ENCODE data around the gene SERPINA3. TPM values are rescaled to one million over a fixed set of nuclear protein-coding genes. Genes with fewer than 3 reads are reported as not detected.

Gene SERPINA3
- total RNA-seq, 1 donor from 2014 or later = not detected

DNA sequence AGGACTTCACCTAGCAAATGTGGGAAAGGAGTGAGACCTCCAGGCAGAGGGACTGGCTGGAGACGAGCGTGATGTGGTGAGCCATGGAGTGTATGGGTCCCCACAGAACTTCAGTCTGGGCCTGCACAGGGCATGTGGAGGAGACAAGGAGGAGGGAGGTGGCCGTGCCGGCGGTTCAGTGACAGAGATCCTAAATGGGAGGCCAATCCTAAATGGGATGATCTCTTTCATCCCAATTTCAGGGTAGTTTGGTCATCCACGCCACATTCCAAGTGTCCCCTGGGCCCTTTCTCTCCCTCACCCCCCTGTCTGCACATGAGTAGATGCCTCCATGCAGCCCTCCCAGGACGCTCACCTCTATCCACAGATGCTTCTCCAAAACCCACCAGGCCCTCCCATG lies 17.8 kb upstream of the SERPINA3 start:
- no peaks in the 10 kb centered on the region for H3K79me2 ChIP-seq (ENCODE audit: low read depth)
- Mint-ChIP-seq H3K4me3 (no peak overlapping the region), H3K27me3 (ENCODE audit: insufficient read depth, low read depth) (peaks cover 3% of the 10 kb centered on the region), H3K9me3 (peaks cover 5% of the 10 kb centered on the region), H3K36me3 (peaks cover 2% of the 10 kb centered on the region), H3K27ac (peak overlapping the region; percentile 64), H3K4me1 (peaks cover 34% of the 10 kb centered on the region)
- no peaks in the 10 kb centered on the region for H3K36me3 ChIP-seq
- H3K27ac ChIP-seq = no peak overlapping the region
- no peaks in the 10 kb centered on the region for H3F3A ChIP-seq (ENCODE audit: low read depth)
- no peaks in the 10 kb centered on the region for H3K4me1 ChIP-seq
- H3K27me3 ChIP-seq = no peaks in the 10 kb centered on the region
- DNase-seq (ENCODE audit: low spot score) = no peak
- H2AFZ ChIP-seq (replicated peaks) = no peak overlapping the region
- TF ChIP-seq, protein P1, sequence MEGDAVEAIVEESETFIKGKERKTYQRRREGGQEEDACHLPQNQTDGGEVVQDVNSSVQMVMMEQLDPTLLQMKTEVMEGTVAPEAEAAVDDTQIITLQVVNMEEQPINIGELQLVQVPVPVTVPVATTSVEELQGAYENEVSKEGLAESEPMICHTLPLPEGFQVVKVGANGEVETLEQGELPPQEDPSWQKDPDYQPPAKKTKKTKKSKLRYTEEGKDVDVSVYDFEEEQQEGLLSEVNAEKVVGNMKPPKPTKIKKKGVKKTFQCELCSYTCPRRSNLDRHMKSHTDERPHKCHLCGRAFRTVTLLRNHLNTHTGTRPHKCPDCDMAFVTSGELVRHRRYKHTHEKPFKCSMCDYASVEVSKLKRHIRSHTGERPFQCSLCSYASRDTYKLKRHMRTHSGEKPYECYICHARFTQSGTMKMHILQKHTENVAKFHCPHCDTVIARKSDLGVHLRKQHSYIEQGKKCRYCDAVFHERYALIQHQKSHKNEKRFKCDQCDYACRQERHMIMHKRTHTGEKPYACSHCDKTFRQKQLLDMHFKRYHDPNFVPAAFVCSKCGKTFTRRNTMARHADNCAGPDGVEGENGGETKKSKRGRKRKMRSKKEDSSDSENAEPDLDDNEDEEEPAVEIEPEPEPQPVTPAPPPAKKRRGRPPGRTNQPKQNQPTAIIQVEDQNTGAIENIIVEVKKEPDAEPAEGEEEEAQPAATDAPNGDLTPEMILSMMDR (IDR thresholded peaks at IDR 0.05) = no peak
- TF ChIP-seq EZH2phosphoT487 (IDR thresholded peaks at IDR 0.05) (no peak), EZH2 (IDR thresholded peaks at IDR 0.05) (no peak)
- H3K4me3 ChIP-seq = no peak overlapping the region
- no peaks in the 10 kb centered on the region for H3K9me3 ChIP-seq (ENCODE audit: low read depth)
- no peaks in the 10 kb centered on the region for H4K20me1 ChIP-seq (ENCODE audit: low read depth)
- no peak overlapping the region for H3K4me2 ChIP-seq
- H3K9ac ChIP-seq = no peak overlapping the region

DNA sequence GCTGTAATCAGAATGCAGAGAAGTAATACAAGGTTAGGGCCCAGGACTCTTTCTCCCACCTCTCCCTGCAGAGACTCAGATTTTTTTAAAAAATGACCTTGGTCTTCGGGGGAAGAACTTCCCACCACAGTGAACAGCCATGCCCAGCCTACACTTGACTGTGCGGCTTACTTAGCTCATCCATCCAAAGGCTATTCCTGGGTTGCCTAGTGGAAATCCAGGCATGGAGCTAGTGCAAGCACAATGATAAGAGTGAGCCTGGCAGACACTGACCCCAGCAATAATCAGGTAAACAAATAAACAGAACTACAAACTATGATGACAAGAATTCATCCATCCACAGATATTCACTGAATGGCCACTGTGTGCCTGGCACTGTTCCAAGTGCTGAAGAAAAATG lies 16.3 kb upstream of the SERPINA3 start:
- TF ChIP-seq EZH2phosphoT487 (IDR thresholded peaks at IDR 0.05) = no peak
- TF ChIP-seq EZH2 (IDR thresholded peaks at IDR 0.05) = no peak
- TF ChIP-seq, protein P1 (IDR thresholded peaks at IDR 0.05) = no peak
- no peak for DNase-seq (ENCODE audit: low spot score)
- Histone ChIP-seq H2AFZ (replicated peaks) (no peak overlapping the region), H3K4me3 (no peak overlapping the region), H3K36me3 (no peaks in the 10 kb centered on the region), H3K9me3 (ENCODE audit: low read depth) (no peaks in the 10 kb centered on the region), H3K27me3 (no peaks in the 10 kb centered on the region), H3K4me1 (no peaks in the 10 kb centered on the region), H3K9ac (no peak overlapping the region), H3F3A (ENCODE audit: low read depth) (no peaks in the 10 kb centered on the region), H4K20me1 (ENCODE audit: low read depth) (no peaks in the 10 kb centered on the region), H3K4me2 (no peak overlapping the region), H3K79me2 (ENCODE audit: low read depth) (no peaks in the 10 kb centered on the region), H3K27ac (no peak overlapping the region)
- Mint-ChIP-seq H3K4me3 (no peak overlapping the region), H3K36me3 (no peaks in the 10 kb centered on the region), H3K27me3 (ENCODE audit: insufficient read depth, low read depth) (peaks cover 3% of the 10 kb centered on the region), H3K4me1 (peaks cover 37% of the 10 kb centered on the region), H3K27ac (no peak overlapping the region), H3K9me3 (peaks cover 1% of the 10 kb centered on the region)

DNA sequence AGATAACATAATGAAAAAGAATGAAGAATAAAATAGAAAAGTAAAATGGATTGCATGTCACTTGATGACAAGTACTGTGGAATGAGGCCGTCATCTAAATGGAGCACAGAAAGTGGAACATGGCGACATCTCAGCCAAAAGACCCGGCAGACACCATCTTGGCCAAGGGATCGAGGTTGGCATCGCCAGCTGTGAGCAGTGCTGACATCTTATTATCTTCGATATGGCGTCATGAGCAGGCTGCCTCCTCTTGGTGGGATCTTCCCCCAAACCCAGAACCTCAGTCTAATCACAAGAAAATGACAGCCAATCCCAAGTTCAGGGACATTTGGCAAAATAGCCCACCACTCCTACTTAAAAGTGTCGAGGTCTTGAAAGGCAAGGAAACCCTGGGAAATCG lies 15.8 kb upstream of the SERPINA3 start:
- Histone ChIP-seq H3K36me3 (no peaks in the 10 kb centered on the region), H3K4me2 (no peak overlapping the region), H3K27ac (no peak overlapping the region), H3K4me1 (no peaks in the 10 kb centered on the region), H3K9me3 (ENCODE audit: low read depth) (no peaks in the 10 kb centered on the region), H3K27me3 (no peaks in the 10 kb centered on the region), H3K9ac (no peak overlapping the region), H2AFZ (replicated peaks) (no peak overlapping the region), H3F3A (ENCODE audit: low read depth) (no peaks in the 10 kb centered on the region), H3K79me2 (ENCODE audit: low read depth) (no peaks in the 10 kb centered on the region), H4K20me1 (ENCODE audit: low read depth) (no peaks in the 10 kb centered on the region), H3K4me3 (no peak overlapping the region)
- Mint-ChIP-seq H3K36me3 (no peaks in the 10 kb centered on the region), H3K9me3 (no peaks in the 10 kb centered on the region), H3K27me3 (ENCODE audit: insufficient read depth, low read depth) (peaks cover 5% of the 10 kb centered on the region), H3K4me1 (peaks cover 37% of the 10 kb centered on the region), H3K27ac (no peak overlapping the region), H3K4me3 (no peak overlapping the region)
- DNase-seq (ENCODE audit: low spot score) = no peak
- TF ChIP-seq, protein P1 (IDR thresholded peaks at IDR 0.05) = no peak
- no peak for TF ChIP-seq EZH2phosphoT487 (IDR thresholded peaks at IDR 0.05)
- no peak for TF ChIP-seq EZH2 (IDR thresholded peaks at IDR 0.05)
